ENCODE measurements around the gene ARHGEF12.

DNA sequence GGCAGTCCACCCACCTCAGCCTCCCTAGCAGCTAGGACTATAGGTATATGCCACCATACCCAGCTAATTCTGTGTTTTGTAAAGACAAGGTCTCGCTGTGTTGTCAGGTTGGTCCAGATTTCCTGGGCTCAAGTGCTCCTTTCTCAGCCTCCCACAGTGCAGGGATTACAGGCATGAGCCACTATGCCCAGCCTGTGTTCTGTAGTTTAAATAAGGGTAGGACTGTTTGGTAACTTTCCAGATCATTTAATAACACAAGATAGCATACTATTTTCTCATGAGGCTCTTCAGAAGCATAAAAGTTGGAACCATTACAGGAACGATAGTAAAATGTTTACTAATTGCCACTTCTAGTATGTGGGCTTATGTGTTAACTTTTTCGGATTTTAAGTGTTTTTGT is 137.3 kb downstream of the ARHGEF12 start:
- TF ChIP-seq CTCF (conservative IDR thresholded peaks at IDR 0.05; ENCODE audit: low read depth, low read length) (no peak), EZH2 (IDR thresholded peaks at IDR 0.05; ENCODE audit: borderline replicate concordance, low read depth, low read length, poor library complexity, severe bottlenecking) (no peak)
